ENCODE data around the gene PLCB2. TPM values are rescaled to one million over a fixed set of nuclear protein-coding genes. Genes with fewer than 3 reads are reported as not detected.

The PLCB2 gene
- total and polyA plus RNA-seq, 7 donors: 0.73 to 4.6 (median 2.0) TPM

DNA sequence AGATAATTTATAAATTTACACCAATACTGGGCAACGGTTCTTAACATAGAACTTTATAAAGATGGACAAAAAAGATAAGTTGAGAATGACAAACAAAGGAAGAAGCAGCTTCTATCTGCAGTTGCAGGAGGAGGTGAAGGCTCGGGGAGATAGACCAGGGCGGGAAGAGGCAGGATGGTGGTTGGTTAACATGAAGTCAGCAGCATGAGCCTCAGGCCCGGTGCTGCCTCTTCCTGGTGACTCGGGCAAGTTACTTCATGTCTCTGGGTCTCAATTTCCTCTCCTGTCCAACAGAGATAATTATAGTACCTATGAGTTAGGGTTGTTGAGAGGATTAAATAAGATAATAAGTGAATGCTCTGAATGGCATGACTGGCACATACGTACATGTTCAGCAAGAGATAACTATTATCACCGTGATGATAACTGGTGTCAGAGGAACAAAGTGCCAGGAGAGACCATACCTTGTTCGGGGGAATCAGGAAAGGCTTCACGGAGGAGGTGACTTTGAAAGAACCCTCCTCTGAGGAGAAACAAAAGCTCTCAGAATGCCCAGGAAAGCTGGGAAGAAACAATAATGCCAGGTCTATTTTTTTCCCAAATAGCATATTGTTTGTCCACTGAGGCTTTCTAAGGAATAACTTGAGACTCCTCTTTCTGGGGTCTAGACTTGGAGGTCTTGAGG, 64.5 kb downstream of the PLCB2 start:
- ATAC-seq (no peak), DNase-seq (no peak)
- intact Hi-C loops (cut with DNase I): no loop called here
- TF ChIP-seq, protein P1, sequence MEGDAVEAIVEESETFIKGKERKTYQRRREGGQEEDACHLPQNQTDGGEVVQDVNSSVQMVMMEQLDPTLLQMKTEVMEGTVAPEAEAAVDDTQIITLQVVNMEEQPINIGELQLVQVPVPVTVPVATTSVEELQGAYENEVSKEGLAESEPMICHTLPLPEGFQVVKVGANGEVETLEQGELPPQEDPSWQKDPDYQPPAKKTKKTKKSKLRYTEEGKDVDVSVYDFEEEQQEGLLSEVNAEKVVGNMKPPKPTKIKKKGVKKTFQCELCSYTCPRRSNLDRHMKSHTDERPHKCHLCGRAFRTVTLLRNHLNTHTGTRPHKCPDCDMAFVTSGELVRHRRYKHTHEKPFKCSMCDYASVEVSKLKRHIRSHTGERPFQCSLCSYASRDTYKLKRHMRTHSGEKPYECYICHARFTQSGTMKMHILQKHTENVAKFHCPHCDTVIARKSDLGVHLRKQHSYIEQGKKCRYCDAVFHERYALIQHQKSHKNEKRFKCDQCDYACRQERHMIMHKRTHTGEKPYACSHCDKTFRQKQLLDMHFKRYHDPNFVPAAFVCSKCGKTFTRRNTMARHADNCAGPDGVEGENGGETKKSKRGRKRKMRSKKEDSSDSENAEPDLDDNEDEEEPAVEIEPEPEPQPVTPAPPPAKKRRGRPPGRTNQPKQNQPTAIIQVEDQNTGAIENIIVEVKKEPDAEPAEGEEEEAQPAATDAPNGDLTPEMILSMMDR (IDR thresholded peaks at IDR 0.05): no peak
- peaks cover 0 to 22% (median 0%) of the 10 kb centered on the region in 3 donors for H3K27me3 ChIP-seq (ENCODE audit: insufficient read depth in 3 of 3, low read length in 2 of 3)
- H3K9me3 ChIP-seq: no peaks in the 10 kb centered on the region
- 81 to 88% (median 86%) methylated on average over 9 of the region's 9 CpGs for WGBS, 3 donors
- H3K4me1 ChIP-seq: no peaks in the 10 kb centered on the region
- H3K27ac ChIP-seq: no peak overlapping the region
- no peaks in the 10 kb centered on the region for H3K36me3 ChIP-seq (ENCODE audit: insufficient read depth in 1 of 2, low read depth in 1 of 2)
- H3K4me3 ChIP-seq: no peak overlapping the region

DNA sequence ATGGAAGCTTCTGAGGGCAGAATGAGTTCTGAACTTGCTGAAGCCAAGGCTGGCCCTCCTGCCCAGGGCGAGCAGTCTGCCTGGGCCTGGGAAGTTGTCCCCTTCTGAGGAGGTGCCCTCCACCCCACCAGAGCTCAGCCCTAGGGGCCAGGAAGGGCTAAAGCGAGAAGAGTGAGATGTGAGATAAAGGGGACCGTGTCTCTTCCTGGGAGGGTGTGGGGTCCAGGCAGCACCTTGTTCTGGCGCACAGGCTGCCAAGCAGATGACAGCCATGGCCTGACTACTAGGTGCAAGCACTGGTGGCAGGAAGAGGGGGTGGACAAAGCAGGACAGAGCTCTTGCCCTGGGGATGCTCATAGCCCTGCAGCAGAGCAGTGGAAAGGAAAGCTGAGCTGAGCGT, 65.1 kb downstream of the PLCB2 start:
- intact Hi-C loops (cut with DNase I): no loop called here
- no peak for DNase-seq
- Histone ChIP-seq H3K9me3 (no peaks in the 10 kb centered on the region), H3K4me1 (no peaks in the 10 kb centered on the region), H3K36me3 (ENCODE audit: insufficient read depth in 1 of 2, low read depth in 1 of 2) (no peaks in the 10 kb centered on the region), H3K27me3 (ENCODE audit: insufficient read depth in 3 of 3, low read length in 2 of 3) (peaks cover 0 to 27% (median 0%) of the 10 kb centered on the region in 3 donors), H3K27ac (no peak overlapping the region), H3K4me3 (no peak overlapping the region)
- ATAC-seq: no peak
- TF ChIP-seq, protein P1 (IDR thresholded peaks at IDR 0.05): no peak
- WGBS, 3 donors: 87 to 96% (median 95%) methylated on average over 5 of the region's 5 CpGs

DNA sequence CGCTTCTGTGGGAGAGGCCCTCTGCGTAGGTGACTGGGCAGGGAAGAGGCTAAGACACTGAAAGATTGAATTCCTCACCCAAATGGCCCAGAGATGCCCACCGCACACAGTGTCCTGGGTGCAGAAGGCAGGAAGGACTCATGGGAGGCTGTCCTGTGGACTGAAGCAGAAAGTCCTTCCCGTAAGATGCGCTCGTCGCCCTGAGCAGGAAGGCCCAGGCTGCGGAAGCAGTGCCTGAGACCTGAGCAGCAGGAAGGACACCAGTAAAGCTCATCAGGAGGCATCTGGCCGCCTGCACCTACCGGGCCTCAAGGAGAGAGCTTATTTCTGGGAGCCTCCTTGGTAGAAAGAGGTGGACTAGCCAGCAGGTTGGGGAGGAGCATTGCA, 65.5 kb downstream of the PLCB2 start:
- ATAC-seq: no peak
- Histone ChIP-seq H3K27me3 (ENCODE audit: insufficient read depth in 3 of 3, low read length in 2 of 3) (peaks cover 0 to 27% (median 0%) of the 10 kb centered on the region in 3 donors), H3K9me3 (no peaks in the 10 kb centered on the region), H3K27ac (no peak overlapping the region), H3K4me3 (no peak overlapping the region), H3K36me3 (ENCODE audit: insufficient read depth in 1 of 2, low read depth in 1 of 2) (no peaks in the 10 kb centered on the region), H3K4me1 (no peaks in the 10 kb centered on the region)
- WGBS, 3 donors: 90 to 94% (median 92%) methylated on average over 10 of the region's 10 CpGs
- no peak for DNase-seq
- TF ChIP-seq, protein P1 (IDR thresholded peaks at IDR 0.05): no peak
- intact Hi-C loops (cut with DNase I): no loop called here

DNA sequence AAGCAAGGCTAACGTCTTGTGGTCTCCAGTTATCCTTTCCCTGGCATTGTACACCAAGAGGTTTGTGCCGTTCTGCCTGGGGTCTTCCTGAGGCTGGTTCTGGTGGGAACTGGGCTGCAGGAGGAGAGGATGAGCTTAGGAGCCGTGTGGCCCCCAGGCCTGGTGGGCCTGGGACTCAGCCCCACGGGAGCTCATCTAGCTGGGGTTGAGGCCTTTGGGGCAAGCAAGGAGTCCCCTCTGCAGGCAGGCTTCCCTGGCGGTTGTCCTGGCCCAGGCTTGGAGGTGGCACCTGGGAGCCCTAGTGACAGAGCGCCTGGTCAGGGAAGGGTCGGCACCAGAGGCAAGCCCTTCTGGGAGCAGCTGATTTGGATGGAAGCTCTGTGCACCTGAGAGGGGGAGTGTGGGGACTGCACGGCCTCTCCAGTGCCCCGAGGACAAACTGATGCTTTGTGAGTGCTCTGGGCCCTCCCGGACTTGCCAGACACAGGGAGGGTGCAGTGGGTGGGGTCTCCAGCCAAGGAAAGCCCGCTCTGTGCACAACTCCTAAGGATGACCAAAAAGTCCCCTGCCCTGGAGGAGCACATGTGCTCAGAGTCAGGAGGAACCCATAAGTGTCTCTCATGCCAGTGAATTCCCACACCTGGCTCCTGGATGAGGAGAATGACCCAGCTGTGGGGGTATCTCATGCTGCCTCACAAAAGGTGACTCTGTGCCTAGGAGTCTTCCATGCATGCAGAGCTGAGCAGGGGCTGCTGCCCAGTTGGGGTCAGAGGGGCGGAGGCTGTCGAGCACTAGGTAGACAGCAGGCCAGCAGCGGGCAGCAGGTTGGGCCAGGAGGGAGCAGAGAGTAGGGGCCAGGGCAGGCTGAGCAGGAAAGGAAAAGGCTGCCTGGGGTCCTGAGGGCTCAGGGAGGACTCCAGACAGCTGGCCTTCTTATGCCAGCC, 66.2 kb downstream of the PLCB2 start:
- no peak overlapping the region for H3K4me3 ChIP-seq
- no peaks in the 10 kb centered on the region for H3K9me3 ChIP-seq
- peaks cover 0 to 27% (median 0%) of the 10 kb centered on the region in 3 donors for H3K27me3 ChIP-seq (ENCODE audit: insufficient read depth in 3 of 3, low read length in 2 of 3)
- 87 to 89% (median 87%) methylated on average over 14 of the region's 14 CpGs for WGBS, 3 donors
- H3K36me3 ChIP-seq (ENCODE audit: insufficient read depth in 1 of 2, low read depth in 1 of 2): no peaks in the 10 kb centered on the region
- H3K27ac ChIP-seq: no peak overlapping the region
- ATAC-seq (no peak), DNase-seq (no peak)
- H3K4me1 ChIP-seq: no peaks in the 10 kb centered on the region
- TF ChIP-seq, protein P1 (IDR thresholded peaks at IDR 0.05): no peak
- intact Hi-C loops (cut with DNase I): no loop called here
